B cell (primary cell): ENCODE measurements around the gene PDE4B.

Experiments used
- CTCF ChIP-seq: fragments of 200-600 bp; IDR thresholded peaks from one replicate; pipeline ENCODE4 v1.8.0; 2022; ENCODE audit warnings: antibody characterized with exemption, mild to moderate bottlenecking
- EZH2 ChIP-seq: IDR thresholded peaks from 2 replicates; pipeline ENCODE4 v1.6.1; 2012; ENCODE audit warnings: borderline replicate concordance, low read depth, mild to moderate bottlenecking, moderate library complexity, low read length; ENCODE audit not compliant: insufficient read depth, poor library complexity, severe bottlenecking

GRCh38 chr1:66262208-66262963, 469.7 kb downstream of the PDE4B start:
- TF ChIP-seq CTCF (no peak), EZH2 (no peak)
